Measurements from ENCODE around the gene BMPR1A. TPM values are rescaled to one million over a fixed set of nuclear protein-coding genes. Genes with fewer than 3 reads are reported as not detected.

BMPR1A gene
- total RNA-seq, 1 experiment from 2014 or later, result 72.5 TPM

DNA sequence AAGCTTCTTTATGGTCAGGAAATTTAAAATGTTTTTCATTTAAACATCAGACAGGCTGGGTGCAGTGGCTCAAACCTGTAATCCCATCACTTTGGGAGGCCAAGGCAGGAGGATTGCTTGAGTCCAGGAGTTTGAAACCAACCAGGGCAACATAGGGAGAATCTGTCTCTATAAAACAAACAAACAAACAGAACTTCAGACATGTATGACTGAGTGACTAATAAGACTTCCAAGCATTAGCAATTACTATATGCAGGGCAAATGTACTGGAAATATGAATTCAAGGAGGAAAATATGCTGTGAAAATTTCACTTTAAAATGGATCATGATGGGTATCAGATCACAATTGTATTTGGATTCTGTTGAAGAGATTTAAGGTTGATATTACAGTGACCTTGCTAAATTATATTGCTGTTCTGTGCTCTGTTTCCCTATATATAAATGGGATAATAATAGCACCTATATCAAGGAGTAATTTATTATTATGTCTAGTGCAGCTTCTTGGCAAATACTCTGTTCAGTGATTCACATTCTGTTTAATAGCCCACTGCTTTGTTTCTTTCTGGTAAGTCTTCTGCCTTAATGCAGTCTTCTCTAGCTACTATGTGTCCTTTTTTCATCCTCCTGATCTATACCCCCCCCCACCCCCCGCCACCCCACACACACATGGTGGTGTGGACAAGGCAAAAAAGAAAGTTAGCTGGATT, 36.2 kb downstream of the BMPR1A start:
- in situ Hi-C loops (cut with HindIII; ENCODE audit: low sequenced_read_pairs), result no loop called here
- no peak for DNase-seq (ENCODE audit: low spot score)

GRCh38 chr10:86793696-86794095, 37.3 kb downstream of the BMPR1A start:
- in situ Hi-C loops (cut with HindIII; ENCODE audit: low sequenced_read_pairs), result no loop called here
- no peak for DNase-seq (ENCODE audit: low spot score)

GRCh38 chr10:86795353-86795752, 38.9 kb downstream of the BMPR1A start:
- in situ Hi-C loops (cut with HindIII; ENCODE audit: low sequenced_read_pairs), result no loop called here

DNA sequence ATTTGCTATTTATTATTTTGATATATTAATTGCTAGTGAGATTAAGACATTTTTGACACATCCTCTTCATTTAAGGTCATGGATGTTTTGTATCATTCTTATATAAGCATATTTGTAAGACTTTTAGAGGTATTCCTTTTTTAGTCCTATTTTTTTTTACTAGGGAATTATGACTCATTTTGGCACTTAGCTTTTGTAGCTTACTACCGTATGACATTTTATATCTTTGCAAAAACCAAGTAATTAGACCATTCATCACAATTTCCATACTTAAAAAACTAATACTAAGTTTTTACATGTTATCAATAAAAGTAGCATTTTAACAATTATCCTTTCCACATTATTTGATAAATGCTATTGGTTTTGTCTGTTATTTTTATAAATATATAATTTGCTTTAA, 41.6 kb downstream of the BMPR1A start:
- in situ Hi-C loops (cut with HindIII; ENCODE audit: low sequenced_read_pairs), result no loop called here
- DNase-seq (ENCODE audit: low spot score), result no peak

More at GRCh38 chr10:86795353-86795752, 38.9 kb downstream of the BMPR1A start:
- DNase-seq (ENCODE audit: low spot score), result peak; percentile 30

DNA sequence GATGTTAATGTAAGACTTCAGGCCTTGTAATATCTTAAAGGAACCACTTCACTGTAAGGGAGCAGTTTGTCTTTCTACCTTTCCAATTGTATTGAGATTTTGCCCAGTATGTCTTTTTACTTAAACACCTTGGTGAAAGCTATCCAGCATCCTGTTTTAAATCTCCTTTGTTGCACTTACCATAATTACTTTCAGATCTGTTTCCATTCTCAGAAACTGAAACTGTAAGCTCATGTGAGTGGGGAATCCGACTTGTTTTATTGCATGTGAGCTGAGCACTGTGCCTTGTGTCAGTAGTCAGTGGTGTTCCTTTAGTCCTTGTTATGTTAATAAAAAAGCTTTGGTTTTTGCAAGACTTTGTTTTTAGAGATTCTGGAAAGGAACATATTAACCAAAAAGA, 42.2 kb downstream of the BMPR1A start:
- DNase-seq (ENCODE audit: low spot score), result no peak
- in situ Hi-C loops (cut with HindIII; ENCODE audit: low sequenced_read_pairs), result no loop called here

DNA sequence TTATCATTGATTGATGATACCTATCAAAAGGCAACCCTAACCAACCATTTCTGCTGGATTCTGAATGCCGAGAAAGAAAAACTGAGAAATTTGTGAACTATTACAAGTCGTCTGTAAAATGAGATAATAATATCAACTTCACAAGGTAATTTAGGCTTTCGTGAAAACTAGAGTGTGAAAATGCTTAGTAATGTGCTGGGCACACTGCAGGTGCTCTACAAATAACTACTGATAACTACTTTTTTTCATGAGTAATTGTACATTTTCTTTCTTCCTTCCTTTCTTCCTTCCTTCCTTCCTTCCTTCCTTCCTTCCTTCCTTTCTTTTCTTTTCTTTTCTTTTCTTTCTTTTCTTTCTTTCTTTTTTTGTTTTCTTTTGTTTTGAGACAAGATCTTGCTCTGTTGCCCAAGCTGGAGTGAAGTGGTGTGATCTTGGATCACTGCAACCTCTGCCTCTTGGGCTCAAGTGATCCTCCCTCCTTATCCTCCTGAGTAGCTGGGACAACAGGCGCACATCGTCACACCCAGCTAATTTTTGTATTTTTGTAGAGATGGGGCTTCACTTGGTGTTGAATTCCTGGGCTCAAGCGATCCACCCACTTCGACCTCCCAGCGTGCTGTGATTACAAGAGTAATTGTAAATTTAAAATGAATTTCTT, 42.9 kb downstream of the BMPR1A start:
- DNase-seq (ENCODE audit: low spot score), result no peak
- in situ Hi-C loops (cut with HindIII; ENCODE audit: low sequenced_read_pairs), result no loop called here

DNA sequence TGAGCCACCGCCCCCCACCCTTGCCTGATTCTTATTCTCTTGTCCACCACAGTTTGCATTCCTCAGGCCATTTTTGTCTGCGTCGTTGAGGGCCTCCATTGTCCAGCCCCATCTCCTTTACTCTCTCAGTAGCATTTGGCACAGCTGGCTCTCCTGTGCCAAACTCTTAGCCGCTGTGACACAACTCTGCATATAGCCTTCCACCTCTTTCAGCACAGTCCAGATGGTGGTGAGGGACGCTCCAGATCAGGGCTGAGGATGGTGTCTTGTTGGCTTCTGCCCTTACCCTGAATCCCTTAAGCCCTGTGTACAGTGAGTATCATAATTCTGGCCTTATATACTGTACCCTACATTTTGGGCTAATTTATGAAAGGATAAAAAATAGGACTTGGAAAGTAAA, 45.6 kb downstream of the BMPR1A start:
- DNase-seq (ENCODE audit: low spot score), result no peak
- in situ Hi-C loops (cut with HindIII; ENCODE audit: low sequenced_read_pairs), result loop anchor here (5.0 kb wide), 1 partner anchor 100 kb away; no protein-coding TSS in a partner anchor

DNA sequence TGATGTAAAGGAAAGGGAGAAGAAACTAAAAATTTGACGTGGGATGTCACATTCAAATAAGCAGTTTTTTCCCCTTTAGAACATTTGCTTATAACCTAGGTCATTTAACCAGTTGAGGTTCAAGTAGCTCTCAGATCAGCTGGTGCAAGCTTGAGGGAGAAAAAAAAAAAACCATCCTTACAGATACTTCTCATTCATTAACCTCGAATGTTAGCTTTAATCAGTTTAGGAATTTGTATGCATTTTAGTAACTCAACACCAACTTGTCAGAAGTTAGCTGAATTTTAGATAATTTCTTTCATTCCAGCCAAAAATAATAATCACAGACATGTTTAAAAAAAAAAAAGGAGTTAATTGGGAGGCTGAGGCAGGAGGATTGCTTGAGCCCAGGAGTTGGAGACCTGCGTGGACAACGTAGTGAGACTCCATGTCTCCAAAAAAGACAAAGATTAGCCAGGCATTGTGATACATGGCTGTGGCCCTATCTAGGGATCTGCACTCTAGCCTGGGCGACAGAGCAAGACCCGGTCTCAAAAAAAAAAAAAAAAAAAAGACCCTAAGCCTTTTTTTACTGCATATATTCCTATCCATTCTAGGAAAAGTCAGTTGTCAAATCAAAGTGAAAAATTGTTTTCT, 46.2 kb downstream of the BMPR1A start:
- DNase-seq (ENCODE audit: low spot score), result no peak
- in situ Hi-C loops (cut with HindIII; ENCODE audit: low sequenced_read_pairs), result loop anchor here (5.0 kb wide), 1 partner anchor 100 kb away; no protein-coding TSS in a partner anchor

DNA sequence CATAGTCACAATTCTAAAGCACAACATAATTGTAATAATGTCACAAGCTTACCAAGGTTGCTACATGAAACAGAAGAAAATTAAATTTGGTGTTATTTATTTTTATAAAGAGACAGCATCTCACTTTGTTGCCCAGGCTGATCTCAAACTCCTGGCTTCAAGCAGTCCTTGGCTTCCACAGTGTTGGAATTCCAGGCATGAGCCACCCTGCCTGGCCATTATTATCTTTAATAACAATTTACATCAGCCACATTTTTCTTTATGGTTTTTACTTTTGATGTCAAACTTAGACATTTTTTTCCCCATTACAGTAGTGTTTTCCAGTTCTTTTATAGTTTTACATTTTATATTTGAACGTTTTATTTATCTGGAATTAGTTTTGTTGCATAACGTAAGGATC, 46.7 kb downstream of the BMPR1A start:
- in situ Hi-C loops (cut with HindIII; ENCODE audit: low sequenced_read_pairs), result loop anchor here (5.0 kb wide), 1 partner anchor 101 kb away; no protein-coding TSS in a partner anchor

DNA sequence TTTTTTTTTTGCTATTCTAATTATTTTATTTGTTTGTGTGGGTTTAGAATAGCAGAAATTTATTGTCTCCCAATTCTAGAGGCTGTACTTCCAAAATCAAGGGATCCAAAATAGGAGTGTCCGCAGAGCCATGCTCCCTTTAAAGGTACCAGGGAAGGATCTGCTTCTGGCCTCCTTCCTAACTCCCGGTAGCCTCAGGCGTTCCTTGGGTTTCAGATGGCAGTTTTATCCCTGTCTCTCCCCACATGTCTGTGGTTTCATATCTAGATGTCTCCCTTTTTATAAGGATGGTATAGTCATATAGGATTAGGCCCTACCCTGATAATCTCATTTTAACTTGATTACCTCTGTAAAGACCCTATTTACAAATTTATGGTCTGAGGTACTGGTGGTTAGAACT, 48.4 kb downstream of the BMPR1A start:
- DNase-seq (ENCODE audit: low spot score), result no peak
- in situ Hi-C loops (cut with HindIII; ENCODE audit: low sequenced_read_pairs), result loop anchor here (5.0 kb wide), 1 partner anchor 103 kb away; no protein-coding TSS in a partner anchor

More for the DNA sequence above, 46.7 kb downstream of the BMPR1A start:
- DNase-seq (ENCODE audit: low spot score), result no peak

DNA sequence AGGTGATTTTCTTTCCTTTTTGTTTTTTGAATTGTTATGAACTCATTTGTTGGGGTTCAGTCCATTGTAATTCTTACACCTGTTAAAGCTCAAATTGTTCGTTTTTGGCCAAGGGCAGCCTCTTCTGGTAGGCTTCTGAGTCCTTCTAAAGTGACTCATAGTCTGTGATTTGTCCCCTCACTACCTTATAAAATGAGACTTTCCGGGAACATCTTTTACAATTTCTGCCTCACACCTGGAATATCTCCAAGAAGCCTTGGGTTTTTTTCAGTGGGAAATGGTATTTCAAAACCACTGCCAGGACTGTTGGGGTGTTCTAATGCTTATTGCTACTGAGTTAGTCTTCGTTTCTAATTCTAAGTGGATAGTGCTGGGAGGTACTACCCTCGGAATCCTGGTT, 56.7 kb downstream of the BMPR1A start:
- peak; percentile 20 for DNase-seq (ENCODE audit: low spot score)
- in situ Hi-C loops (cut with HindIII; ENCODE audit: low sequenced_read_pairs), result no loop called here

- DNase-seq (ENCODE audit: low spot score), result no peak
- in situ Hi-C loops (cut with HindIII; ENCODE audit: low sequenced_read_pairs), result no loop called here
Measured at GRCh38 chr10:86813982-86814381, 57.6 kb downstream of the BMPR1A start.

DNA sequence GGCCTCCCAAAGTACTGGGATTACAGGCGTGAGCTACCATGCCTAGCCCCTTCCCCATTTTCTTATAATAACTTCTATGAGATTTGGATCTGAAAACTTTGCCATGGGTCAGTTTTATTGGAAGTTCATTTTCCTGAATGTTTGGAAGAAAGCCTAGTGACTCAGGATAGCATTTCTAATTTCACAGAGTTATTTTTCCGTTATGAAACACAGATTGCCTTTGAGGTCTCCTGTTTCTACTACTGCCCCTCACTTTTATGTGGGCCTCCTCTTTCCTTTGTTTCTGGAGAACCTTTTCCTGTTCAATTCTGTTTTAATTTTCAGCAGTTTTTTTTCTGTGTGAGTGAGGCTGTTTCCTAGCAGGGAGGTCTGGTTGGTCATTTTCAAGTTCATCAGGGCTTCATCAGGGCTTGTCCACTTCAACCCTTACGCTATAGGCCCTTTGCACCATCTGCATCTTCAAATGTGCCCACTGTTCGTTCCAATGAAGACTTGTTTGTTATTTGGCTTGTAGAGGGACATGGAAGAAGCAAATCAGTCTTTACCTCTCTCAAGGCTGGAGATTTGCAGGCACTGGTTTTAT, 58.7 kb downstream of the BMPR1A start:
- in situ Hi-C loops (cut with HindIII; ENCODE audit: low sequenced_read_pairs), result no loop called here

DNA sequence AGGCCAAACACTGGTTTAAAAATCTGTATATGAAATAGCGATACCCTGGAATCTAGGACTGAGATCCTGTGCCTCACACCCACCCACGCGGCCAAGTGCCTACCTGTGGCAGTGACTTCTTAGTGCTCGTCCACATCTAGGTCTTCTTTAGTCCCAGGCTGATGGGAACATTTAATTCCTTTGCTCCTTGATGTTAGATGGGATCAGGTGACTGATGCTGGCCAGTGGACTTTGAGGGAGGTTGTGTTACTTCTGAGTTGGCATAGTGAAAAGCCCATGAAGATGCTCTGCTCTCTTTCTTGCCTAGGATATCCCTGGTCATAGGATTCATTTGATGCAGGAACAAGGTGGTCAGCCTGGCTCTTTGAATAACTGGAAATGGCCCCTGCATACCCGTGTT, 59.2 kb downstream of the BMPR1A start:
- no peak for DNase-seq (ENCODE audit: low spot score)
- in situ Hi-C loops (cut with HindIII; ENCODE audit: low sequenced_read_pairs), result no loop called here

More for the DNA sequence above, 58.7 kb downstream of the BMPR1A start:
- DNase-seq (ENCODE audit: low spot score), result no peak

DNA sequence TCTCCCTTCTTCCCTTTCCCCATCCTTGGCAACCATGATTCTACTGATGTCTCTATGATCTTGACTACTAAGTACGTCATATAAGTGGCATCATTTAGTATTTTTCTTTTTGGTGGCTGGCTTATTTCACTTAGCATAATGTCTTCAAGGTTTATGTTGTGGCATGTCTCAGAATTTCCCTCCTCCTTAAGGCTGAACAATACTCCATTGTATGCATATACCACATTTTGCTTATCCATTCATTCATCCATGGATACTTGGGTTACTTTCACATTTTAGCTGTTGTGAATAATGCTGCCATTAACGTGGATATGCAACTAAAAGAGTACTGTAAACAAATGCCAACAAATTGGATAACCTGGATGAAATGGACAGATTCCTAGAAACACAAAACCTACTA, 60.8 kb downstream of the BMPR1A start:
- in situ Hi-C loops (cut with HindIII; ENCODE audit: low sequenced_read_pairs), result no loop called here
- DNase-seq (ENCODE audit: low spot score), result no peak

DNA sequence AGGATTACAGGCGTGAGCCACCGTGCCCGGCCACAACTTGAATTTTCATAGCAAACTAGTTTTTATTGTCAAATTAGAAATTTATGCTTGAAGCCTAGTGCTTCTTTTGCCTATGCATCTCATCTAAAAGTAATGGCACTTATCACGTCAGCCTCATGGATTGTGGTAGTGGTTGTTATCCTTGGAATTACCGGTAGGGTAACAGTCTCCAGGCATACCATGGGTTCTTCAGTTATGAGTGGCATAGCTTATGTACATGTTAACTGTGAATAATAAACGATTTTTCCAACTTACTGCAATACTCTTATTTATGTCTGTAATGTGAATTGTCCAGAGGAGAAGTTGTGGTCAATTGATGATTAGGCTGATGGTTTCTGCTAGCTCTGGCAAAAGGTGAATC, 63.1 kb downstream of the BMPR1A start:
- DNase-seq (ENCODE audit: low spot score), result no peak
- in situ Hi-C loops (cut with HindIII; ENCODE audit: low sequenced_read_pairs), result no loop called here

- in situ Hi-C loops (cut with HindIII; ENCODE audit: low sequenced_read_pairs), result no loop called here
- DNase-seq (ENCODE audit: low spot score), result no peak
Measured at GRCh38 chr10:86820509-86820908, 64.1 kb downstream of the BMPR1A start.

GRCh38 chr10:86821388-86821999, 65.1 kb downstream of the BMPR1A start:
- in situ Hi-C loops (cut with HindIII; ENCODE audit: low sequenced_read_pairs), result no loop called here
- no peak for DNase-seq (ENCODE audit: low spot score)

DNA sequence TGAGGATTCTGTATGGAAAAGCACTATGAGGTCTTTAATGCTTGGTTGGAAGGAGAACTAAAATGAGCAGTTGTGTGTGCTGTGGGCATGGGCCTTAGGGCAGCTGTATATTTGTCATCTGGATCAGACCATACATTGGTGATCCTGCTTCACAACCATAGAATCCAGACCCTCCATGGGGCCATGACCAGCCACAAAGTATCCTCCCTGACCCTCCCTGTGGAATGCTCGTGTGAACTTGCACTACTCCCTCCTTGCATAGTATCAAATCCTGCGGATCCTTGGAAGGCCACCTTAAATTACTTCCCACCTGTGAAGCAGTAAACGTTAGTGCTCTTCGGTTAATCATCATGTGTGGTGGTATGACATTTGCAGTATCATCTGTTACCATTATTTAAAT, 67.1 kb downstream of the BMPR1A start:
- in situ Hi-C loops (cut with HindIII; ENCODE audit: low sequenced_read_pairs), result no loop called here

More for the DNA sequence above, 67.1 kb downstream of the BMPR1A start:
- DNase-seq (ENCODE audit: low spot score), result no peak

All from G401 (cell line).